HK-2 (cell line): ENCODE data around the gene GSK3A.
A peak's percentile ranks its signal among the peaks of the same experiment; 100 is the strongest.

Experiments
- DNase-seq: peaks from one replicate; pipeline ENCODE4 v3.0.0-alpha.2; 2018; ENCODE audit not compliant: unreplicated experiment

GSK3A gene

GRCh38 chr19:42226886-42227285 lies 15.5 kb downstream of the GSK3A start:
- DNase-seq: no peak

- no peak for DNase-seq
These were observed 16.6 kb downstream of the GSK3A start for GRCh38 chr19:42225718-42226292.

DNA sequence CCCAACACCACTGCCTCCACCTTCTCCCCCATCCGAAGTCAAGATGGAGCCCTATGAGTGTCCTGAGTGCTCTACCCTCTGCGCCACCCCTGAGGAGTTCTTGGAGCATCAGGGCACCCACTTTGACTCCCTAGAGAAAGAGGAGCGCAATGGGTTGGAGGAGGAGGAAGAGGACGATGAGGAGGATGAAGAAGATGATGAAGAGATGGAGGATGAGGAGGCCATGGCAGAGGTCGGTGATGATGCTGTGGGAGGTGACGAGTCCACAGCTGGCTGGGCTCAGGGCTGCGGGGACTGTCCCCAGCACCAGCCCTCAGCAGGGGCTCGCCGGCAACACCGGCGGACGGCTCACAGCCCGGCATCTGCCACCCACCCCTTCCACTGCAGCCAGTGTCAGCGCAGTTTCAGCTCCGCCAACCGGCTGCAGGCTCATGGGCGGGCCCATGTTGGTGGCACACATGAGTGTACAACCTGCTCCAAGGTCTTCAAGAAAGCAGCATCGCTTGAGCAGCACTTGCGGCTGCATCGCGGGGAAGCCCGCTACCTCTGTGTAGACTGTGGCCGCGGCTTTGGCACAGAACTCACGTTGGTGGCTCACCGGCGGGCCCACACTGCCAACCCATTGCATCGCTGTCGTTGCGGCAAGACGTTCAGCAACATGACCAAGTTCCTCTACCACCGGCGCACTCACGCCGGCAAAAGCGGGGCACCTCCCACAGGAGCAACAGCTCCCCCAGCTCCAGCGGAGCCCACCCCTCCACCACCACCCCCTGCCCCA lies 17.3 kb downstream of the GSK3A start:
- no peak for DNase-seq

GRCh38 chr19:42220751-42221097 lies 21.7 kb downstream of the GSK3A start:
- DNase-seq: no peak

DNA sequence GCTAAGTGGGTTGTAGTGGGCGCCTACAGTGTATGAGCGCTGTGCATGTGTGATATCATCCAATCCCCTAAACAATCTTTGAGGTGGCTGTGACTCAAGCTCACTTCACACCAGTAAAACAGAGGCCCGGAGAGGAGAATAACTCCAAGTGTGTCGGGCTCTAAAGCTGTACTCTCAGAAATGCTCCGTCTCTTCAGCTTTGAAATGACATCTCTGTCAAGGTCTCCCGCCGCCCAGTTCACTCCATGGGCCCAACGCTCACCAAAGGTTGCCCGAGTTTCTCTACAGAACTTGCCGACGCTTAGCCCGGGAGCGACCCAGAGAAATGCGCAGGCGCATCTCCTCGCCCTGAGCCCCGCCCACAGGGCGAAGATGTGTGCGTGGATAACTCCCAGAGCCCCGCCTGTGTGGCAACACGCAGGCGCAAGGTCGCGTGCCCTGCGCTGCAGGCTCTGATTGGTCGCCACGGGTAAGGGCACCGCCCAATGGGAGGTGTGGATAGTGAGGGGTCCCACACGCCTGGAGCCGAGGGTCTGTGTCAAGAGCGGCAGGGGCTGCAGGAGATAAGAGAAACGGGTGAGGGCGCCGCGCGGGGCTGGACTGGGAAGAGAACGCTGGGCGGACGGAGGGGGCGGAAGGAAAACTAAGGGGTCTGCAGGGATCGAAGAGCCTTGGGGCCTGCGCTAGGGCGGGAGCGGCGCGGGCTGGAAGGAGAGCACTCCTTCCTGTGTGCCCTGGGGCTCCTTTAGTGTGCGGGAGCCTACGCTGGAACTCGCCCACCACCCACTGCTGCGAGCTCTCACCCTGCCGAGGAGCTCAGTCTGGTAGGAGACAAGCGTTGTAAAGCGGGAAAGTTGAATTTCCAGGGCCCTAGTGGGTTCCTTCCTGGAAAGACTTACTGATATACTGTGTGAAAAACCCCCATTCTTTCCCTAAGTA lies 22.3 kb downstream of the GSK3A start, which contains the start of gene ZNF526:
ZNF526 (plus strand) TSS at position 501 of the 939 bp plus-strand sequence. CDS start 4,092 bp downstream, outside the sequence.
- DNase-seq: peak; percentile 96

GRCh38 chr19:42217520-42218437 lies 24.6 kb downstream of the GSK3A start, which contains the start of gene DEDD2:
DEDD2 (minus strand) TSS chr19:42217677; CDS start chr19:42217007, 670 bp downstream.
- peak; percentile 100 for DNase-seq

DNA sequence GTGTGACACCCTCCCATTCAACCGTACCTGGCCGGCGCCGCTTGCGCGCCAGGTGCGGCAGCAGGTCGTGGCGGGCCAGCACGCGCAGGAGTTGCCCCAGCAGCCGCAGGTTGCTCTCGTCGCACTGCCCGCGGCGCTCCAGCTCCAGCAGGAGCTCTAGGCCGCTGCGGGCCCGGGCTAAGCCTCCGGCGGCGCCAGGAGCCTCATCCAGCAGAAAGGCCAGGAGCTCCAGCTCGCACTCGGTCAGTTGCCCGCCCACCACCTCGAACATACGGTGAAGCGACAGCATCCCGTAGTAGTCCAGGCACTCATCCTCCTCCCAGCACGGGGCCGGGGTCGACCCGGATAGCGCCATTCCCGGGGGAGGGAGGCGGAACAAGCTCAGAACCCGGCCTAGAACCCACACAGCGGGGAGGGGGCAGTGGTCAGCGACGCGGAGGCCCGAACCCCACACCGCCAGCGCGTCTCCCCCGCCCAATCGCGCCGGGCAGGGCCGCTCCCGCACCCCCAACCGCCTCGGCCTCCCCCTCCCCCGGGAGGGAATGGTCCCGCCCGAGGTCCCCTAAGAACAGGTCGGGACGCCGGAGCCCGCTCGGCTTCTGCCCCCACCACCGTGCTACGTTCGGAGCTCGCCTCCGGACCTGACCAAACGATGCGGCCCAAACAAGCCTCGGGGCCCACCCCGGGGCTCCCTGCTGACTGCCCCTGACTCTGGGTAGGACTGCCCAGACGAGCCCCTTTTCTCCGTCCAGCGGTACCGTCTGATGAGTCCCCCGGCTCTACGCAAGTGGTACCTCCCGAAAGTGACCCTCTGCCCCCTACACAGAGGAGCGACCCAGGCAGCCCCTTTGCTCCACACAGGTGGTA lies 25.5 kb downstream of the GSK3A start:
- no peak for DNase-seq

DNA sequence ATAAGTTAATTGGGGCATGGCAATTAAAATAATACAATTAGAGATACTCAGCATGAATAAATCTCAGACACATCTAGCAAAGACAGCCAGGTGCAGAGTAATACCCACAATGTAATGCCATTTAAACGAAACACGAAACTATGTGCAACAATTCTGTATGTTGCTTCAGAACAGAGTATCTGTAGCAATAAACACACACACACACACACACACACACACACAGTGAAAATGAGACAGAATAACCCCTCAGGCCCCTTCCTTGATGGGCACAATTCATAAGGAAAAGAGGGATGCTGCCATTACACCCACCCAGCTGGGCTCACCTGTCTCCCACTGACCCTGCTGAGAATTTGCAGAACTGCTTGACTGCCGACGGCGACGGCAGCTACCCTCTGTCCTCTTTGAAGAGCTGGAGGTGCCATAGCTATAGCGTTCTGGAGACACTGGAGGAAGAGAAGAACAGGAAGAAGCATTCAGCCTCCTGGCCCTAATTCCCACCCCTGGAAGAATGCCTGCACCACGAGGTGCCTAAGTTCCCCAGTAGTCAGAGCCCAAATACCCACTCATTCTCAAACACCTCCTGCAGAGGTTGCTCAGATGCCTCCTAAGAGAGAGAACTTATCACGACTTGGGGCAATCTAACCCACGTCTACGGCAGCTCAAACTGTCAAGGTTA lies 27.5 kb downstream of the GSK3A start:
- DNase-seq: no peak

DNA sequence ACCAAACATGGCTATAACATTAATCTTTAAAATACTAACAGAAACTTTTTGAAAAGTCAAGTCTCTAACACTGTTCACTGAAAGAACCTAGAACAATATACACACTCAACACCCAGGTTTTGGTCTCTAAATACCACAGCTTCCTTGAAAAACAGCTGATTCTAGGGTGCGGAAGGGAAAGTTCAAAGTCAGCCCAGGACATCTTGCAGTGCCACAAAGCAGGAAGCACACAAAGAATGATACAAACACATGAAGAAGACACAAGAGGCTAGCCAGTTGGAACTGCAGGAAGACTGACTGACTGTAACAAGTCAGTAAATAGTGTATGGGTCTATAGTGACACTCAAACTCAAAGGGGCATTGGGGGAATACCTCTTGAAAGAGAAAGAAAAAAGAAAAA lies 29.5 kb downstream of the GSK3A start:
- no peak for DNase-seq

GRCh38 chr19:42208612-42209011 lies 33.8 kb downstream of the GSK3A start:
- DNase-seq: no peak

DNA sequence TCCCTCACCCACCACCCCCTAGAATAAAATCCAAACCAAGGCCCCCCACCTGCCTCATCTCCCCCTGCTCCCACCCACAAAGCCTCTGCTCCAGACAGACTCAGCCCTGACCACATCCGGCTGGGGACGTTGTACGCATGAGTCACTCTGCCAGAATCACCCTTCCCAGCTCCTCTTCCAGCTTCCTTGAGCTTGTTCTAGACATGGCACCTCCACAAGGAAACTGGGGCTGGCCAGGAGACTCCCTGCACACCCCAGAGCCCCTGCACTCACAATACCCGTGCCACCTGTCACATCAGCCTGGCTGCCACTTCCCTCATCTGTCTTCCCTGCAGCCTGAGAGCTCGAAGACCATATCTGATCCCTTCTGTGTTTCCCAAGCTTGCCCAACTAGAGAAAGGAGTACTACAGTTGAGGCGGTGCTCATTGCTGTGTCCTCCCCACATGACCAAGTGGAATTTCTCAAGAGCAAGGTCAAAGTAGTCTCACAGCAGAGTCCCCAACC lies 34.6 kb downstream of the GSK3A start:
- peak; percentile 73 for DNase-seq

GRCh38 chr19:42206871-42207755 lies 35.3 kb downstream of the GSK3A start:
- DNase-seq: peak; percentile 48

DNA sequence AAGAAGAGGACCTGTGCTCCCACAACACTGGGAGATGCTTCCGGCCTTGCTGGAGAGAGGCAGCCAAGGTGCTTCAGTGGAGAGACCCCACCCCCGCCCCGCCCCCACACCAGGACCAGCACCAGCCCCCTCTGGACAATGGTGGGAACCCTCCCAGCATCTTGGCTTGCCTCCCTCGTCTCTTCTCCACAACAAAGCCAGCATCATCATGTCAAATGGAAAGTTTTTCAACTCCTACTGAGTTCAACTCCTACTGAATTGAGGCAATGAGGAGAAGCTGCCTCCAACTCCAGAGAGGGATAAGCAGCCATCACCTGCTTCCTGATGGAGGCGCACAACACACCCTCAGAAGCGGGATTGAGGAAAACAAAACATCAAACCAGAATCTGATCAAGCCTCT lies 37.7 kb downstream of the GSK3A start:
- DNase-seq: no peak

DNA sequence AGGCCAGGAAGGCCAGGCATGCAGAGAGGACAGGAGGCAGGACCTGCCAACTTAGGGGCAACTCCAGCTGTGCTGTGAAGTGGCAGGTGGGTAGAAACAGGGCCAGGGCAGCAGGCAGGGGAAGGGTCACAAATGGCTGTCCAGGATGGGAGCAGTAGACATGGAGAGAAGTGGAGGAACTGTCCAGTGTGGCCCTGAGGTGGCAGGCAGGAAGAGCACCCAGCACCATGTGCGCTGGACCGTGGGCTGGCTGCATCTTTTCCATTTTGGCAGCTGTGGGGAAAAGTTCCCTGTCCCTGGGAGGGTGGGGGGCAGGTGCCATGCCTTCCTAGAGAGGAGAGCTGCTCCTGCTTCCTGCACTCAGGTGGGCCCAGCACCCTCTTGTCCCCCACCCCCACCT lies 38.7 kb downstream of the GSK3A start:
- no peak for DNase-seq

- no peak for DNase-seq
These were observed 40.0 kb downstream of the GSK3A start for GRCh38 chr19:42202290-42202880.

DNA sequence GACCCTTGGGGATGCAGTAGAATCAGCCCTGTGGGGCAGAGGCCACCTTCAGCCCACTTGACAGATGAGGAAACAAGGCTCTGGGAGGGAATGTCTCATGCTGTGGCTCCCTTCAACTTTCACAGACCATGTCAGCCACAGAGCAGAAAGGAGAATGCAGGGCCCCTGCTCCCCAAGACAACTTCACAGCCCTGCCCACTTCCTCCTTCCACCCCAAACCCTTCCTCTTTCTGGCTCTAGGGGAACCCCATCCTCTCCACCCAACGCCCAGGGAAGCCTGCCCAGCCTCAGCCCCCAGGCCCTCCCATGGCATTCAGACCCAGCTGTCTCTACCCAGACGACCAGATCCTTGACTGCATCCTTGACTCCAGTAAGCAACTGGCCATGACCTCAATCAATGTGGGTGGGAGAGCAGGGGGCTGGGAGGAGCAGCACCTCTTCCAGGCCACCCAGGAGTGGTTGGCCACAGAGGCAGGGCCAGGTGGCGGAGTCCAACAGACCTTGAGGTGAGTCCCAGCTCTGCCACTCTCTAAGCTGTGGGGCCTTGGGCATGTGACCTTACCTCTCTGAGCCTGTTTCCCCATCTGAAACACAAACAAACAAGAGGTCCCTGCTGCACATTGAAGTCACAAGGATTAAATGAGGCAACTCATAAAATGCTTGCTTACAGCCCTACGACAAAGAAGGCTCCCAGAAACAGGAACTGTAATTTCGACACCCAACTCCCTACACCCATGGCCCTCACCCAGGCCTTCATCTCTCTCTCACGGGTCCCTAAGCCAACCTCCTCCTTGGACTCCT lies 40.7 kb downstream of the GSK3A start:
- no peak for DNase-seq

DNA sequence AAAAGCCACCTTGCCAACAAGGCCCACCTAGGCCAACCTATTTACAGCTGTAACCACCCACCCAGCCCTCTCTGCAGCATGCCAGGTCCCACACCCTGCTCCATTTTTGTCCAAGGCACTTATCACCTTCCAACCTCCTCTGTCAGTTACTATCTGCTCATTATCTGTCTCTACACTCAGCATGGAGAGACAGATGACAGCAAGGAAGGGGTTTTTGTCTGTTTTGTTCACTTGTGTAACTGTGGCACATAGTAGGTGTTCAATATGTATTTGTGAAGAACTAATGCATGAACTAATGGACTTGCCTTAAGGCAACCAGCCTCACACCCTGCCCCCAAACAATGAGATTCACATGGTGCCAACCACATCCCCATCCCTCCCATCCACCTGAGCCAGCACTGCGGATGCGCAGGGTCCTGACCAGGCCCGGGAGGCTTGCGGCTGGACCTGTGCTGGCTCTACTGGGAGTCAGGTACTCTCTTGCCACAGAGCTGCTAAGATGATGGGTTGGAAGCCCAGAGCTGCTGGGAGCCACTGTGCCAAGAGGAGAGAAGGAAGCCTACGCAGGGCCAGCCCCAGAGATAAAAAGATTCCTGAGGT lies 42.2 kb downstream of the GSK3A start:
- DNase-seq: no peak
